H9 (cell line): ENCODE results near the gene KCTD5. TPM values are rescaled to one million over a fixed set of nuclear protein-coding genes. Genes with fewer than 3 reads are reported as not detected.
"Not testable (repeated sequence)": the region's sequence is repeated elsewhere in the genome, so short reads cannot be mapped to it uniquely, and the experiment has no call there.

Source experiments
- DNase-seq: peaks from one replicate; pipeline ENCODE4 v3.0.0-alpha.2; 2017
- H2AFZ ChIP-seq: one replicate; pipeline ENCODE4 v1.6.1; 2013; ENCODE audit warnings: mild to moderate bottlenecking, low read length, control low read depth, moderate library complexity
- H2AK5ac ChIP-seq: 2 replicates; pipeline ENCODE4 v1.6.1; 2013; ENCODE audit warnings: low read length, control low read depth, mixed read lengths; ENCODE audit not compliant: insufficient read length
- H2BK120ac ChIP-seq: one replicate; pipeline ENCODE4 v1.6.1; 2013; ENCODE audit warnings: low read depth, mild to moderate bottlenecking, low read length, control low read depth, inconsistent platforms; ENCODE audit not compliant: poor library complexity, severe bottlenecking
- H2BK12ac ChIP-seq: 2 replicates; pipeline ENCODE4 v1.6.1; 2013; ENCODE audit warnings: low read length, control low read depth, mixed read lengths, low read depth; ENCODE audit not compliant: insufficient read length
- H2BK15ac ChIP-seq: 2 replicates; pipeline ENCODE4 v1.6.1; 2013; ENCODE audit warnings: low read depth, low read length, control low read depth
- H2BK20ac ChIP-seq: one replicate; pipeline ENCODE4 v1.6.1; 2013; ENCODE audit warnings: low read depth, mild to moderate bottlenecking, low read length, control low read depth, inconsistent platforms; ENCODE audit not compliant: poor library complexity, severe bottlenecking
- H2BK5ac ChIP-seq: 2 replicates; pipeline ENCODE4 v1.6.1; 2013; ENCODE audit warnings: low read length, control low read depth, mixed read lengths; ENCODE audit not compliant: insufficient read length
- H3K14ac ChIP-seq: 2 replicates; pipeline ENCODE4 v1.6.1; 2013; ENCODE audit warnings: low read length, control low read depth; ENCODE audit not compliant: insufficient read depth
- H3K18ac ChIP-seq: 2 replicates; pipeline ENCODE4 v1.6.1; 2013; ENCODE audit warnings: low read depth, mild to moderate bottlenecking, mixed read lengths, low read length, control low read depth; ENCODE audit not compliant: insufficient read length
- H3K23ac ChIP-seq: 2 replicates; pipeline ENCODE4 v1.6.1; 2013; ENCODE audit warnings: low read length, control low read depth, mixed read lengths, low read depth; ENCODE audit not compliant: insufficient read length
- H3K23me2 ChIP-seq: 2 replicates; pipeline ENCODE4 v1.6.1; 2013; ENCODE audit warnings: low read depth, mild to moderate bottlenecking, mixed read lengths, low read length, control low read depth; ENCODE audit not compliant: insufficient read length, poor library complexity, severe bottlenecking
- H3K27ac ChIP-seq: 2 replicates; pipeline ENCODE4 v1.5.1; 2013; ENCODE audit warnings: low read length, control low read depth, mixed read lengths, low read depth; ENCODE audit not compliant: insufficient read length
- H3K27me3 ChIP-seq: 2 replicates; pipeline ENCODE4 v1.6.1; 2013; ENCODE audit warnings: low read length, control low read depth, inconsistent platforms; ENCODE audit not compliant: insufficient read depth
- H3K4ac ChIP-seq: 2 replicates; pipeline ENCODE4 v1.6.1; 2013; ENCODE audit warnings: low read depth, mild to moderate bottlenecking, control low read depth, inconsistent platforms, low read length, moderate library complexity
- H3K4me1 ChIP-seq: 2 replicates; pipeline ENCODE4 v1.6.1; 2013; ENCODE audit warnings: low read length, control low read depth, inconsistent platforms; ENCODE audit not compliant: insufficient read depth
- H3K4me2 ChIP-seq: 2 replicates; pipeline ENCODE4 v1.6.1; 2013; ENCODE audit warnings: low read length, control low read depth, mixed read lengths; ENCODE audit not compliant: insufficient read length, insufficient read depth
- H3K56ac ChIP-seq: 2 replicates; pipeline ENCODE4 v1.6.1; 2013; ENCODE audit warnings: low read depth, mild to moderate bottlenecking, mixed read lengths, low read length, control low read depth; ENCODE audit not compliant: insufficient read length
- H3K79me1 ChIP-seq: 2 replicates; pipeline ENCODE4 v1.6.1; 2013; ENCODE audit warnings: low read depth, mild to moderate bottlenecking, moderate library complexity, low read length, control low read depth, inconsistent platforms; ENCODE audit not compliant: insufficient read depth, poor library complexity, severe bottlenecking
- H3K79me2 ChIP-seq: 2 replicates; pipeline ENCODE4 v1.6.1; 2013; ENCODE audit warnings: low read length, control low read depth, inconsistent platforms; ENCODE audit not compliant: insufficient read depth
- H3K9ac ChIP-seq: 2 replicates; pipeline ENCODE4 v1.6.1; 2013; ENCODE audit warnings: low read length, control low read depth, mixed read lengths; ENCODE audit not compliant: insufficient read length; ENCODE audit errors: extremely low read depth
- H3K9me3 ChIP-seq: one replicate; pipeline ENCODE4 v1.6.1; 2013; ENCODE audit warnings: low read depth, low read length, inconsistent platforms; ENCODE audit not compliant: control insufficient read depth
- H3T11ph ChIP-seq: one replicate; pipeline ENCODE4 v1.6.1; 2013; ENCODE audit warnings: mild to moderate bottlenecking, low read length, control low read depth, inconsistent platforms
- H4K20me1 ChIP-seq: one replicate; pipeline ENCODE4 v1.6.1; 2013; ENCODE audit not compliant: control insufficient read depth, insufficient read length, insufficient read depth
- H4K5ac ChIP-seq: 2 replicates; pipeline ENCODE4 v1.6.1; 2013; ENCODE audit warnings: low read depth, mild to moderate bottlenecking, mixed read lengths, low read length, control low read depth; ENCODE audit not compliant: insufficient read length
- H4K8ac ChIP-seq: replicated peaks from 2 replicates; pipeline ENCODE4 v1.6.1; 2013; ENCODE audit warnings: low read length, control low read depth, mixed read lengths, low read depth; ENCODE audit not compliant: insufficient read length
- H4K91ac ChIP-seq: 2 replicates; pipeline ENCODE4 v1.6.1; 2013; ENCODE audit warnings: low read depth, mild to moderate bottlenecking, moderate library complexity, mixed read lengths, low read length, control low read depth; ENCODE audit not compliant: insufficient read length
- H3K27ac Mint-ChIP-seq, 3 experiments: 2 replicates in 2 of 3; 3 replicates in 1 of 3; pipeline ENCODE4 v1.8.0; 2020 to 2021; ENCODE audit warnings: mixed read lengths in 3 of 3, mild to moderate bottlenecking in 1 of 3, moderate library complexity in 1 of 3
- H3K27me3 Mint-ChIP-seq: 2 replicates; pipeline ENCODE4 v1.8.0; 2021; ENCODE audit warnings: low read depth, mild to moderate bottlenecking, moderate library complexity, mixed read lengths
- H3K36me3 Mint-ChIP-seq, 3 experiments: 2 replicates in 2 of 3; 3 replicates in 1 of 3; pipeline ENCODE4 v1.8.0; 2020 to 2021; ENCODE audit warnings: low read depth in 3 of 3, mixed read lengths in 3 of 3; ENCODE audit not compliant: insufficient read depth in 1 of 3
- H3K4me1 Mint-ChIP-seq, 2 experiments: 2 replicates each; pipeline ENCODE4 v1.8.0; 2020; ENCODE audit warnings: mixed read lengths in 2 of 2
- H3K4me3 Mint-ChIP-seq, 2 experiments: 2 replicates in 1 of 2; 3 replicates in 1 of 2; pipeline ENCODE4 v1.8.0; 2020 to 2021; ENCODE audit warnings: mild to moderate bottlenecking in 2 of 2, mixed read lengths in 2 of 2, moderate library complexity in 1 of 2
- H3K9me3 Mint-ChIP-seq, 2 experiments: 2 replicates in 1 of 2; 3 replicates in 1 of 2; pipeline ENCODE4 v1.8.0; 2020; ENCODE audit warnings: mild to moderate bottlenecking in 2 of 2, mixed read lengths in 2 of 2, moderate library complexity in 1 of 2
- CTCF ChIP-seq: fragments of 200-600 bp; sonication (generic); conservative IDR thresholded peaks from 3 replicates; pipeline ENCODE4 v1.8.0; 2021; ENCODE audit warnings: antibody characterized with exemption, mild to moderate bottlenecking
- WGBS: extraction: QIAGEN DNeasy Blood & Tissue Kit; methylation state at CpG from one replicate; pipeline ENCODE4 v1.1.7; 2013; ENCODE audit warnings: missing lambda C conversion rate, low lambda C conversion rate, mixed read lengths; ENCODE audit not compliant: insufficient read length; ENCODE audit errors: extremely low coverage; 5-methylcytosine and 5-hydroxymethylcytosine counted together
- total RNA-seq: library from RNA; stranded (reverse); gene quantifications from 2 replicates; pipeline ENCODE4 v1.2.1, GENCODE V29; 2021

Gene KCTD5
- total RNA-seq, 1 experiment from 2014 or later = 39.9 TPM

GRCh38 chr16:2675714-2676113 is 6.6 kb upstream of the KCTD5 start:
- H3K9me3 Mint-ChIP-seq = no peaks in the 10 kb centered on the region; a peak in 1 of 5 replicates
- H3K4me1 Mint-ChIP-seq = peaks cover 3 to 7% of the 10 kb centered on the region in 2 experiments
- H3K27me3 Mint-ChIP-seq = no peaks in the 10 kb centered on the region
- Histone ChIP-seq H3K27ac (no peak overlapping the region), H3K9me3 (no peaks in the 10 kb centered on the region), H3K18ac (no peak overlapping the region), H3K14ac (no peak overlapping the region), H3K4me1 (no peaks in the 10 kb centered on the region), H2AK5ac (no peak overlapping the region), H3K4me2 (no peak overlapping the region), H2BK20ac (no peak overlapping the region), H3K23me2 (no peaks in the 10 kb centered on the region), H2BK5ac (no peak overlapping the region), H4K20me1 (no peaks in the 10 kb centered on the region), H3T11ph (no peak overlapping the region), H3K79me1 (no peaks in the 10 kb centered on the region), H2AFZ (no peak overlapping the region), H3K56ac (no peak overlapping the region), H2BK12ac (no peak overlapping the region), H2BK15ac (no peak overlapping the region), H4K8ac (no peak overlapping the region), H2BK120ac (no peak overlapping the region), H4K91ac (no peak overlapping the region), H3K27me3 (no peaks in the 10 kb centered on the region), H4K5ac (no peak overlapping the region), H3K23ac (no peak overlapping the region), H3K79me2 (no peaks in the 10 kb centered on the region), H3K4ac (no peak overlapping the region), H3K9ac (no peak overlapping the region)
- no peak for DNase-seq
- no CpG with 5 or more reads among the region's 16 CpGs for WGBS
- peaks cover 0 to 7% (median 7%) of the 10 kb centered on the region in 3 experiments; a peak in 2 of 7 replicates for H3K36me3 Mint-ChIP-seq
- no peak overlapping the region for H3K4me3 Mint-ChIP-seq
- TF ChIP-seq CTCF = no peak
- no peak overlapping the region for H3K27ac Mint-ChIP-seq

- not testable (repeated sequence) for H3K4ac ChIP-seq, H3K79me2 ChIP-seq, H3K27ac ChIP-seq, H3K79me1 ChIP-seq, H4K8ac ChIP-seq, H2AFZ ChIP-seq, H3K14ac ChIP-seq, H4K20me1 ChIP-seq, H3K56ac ChIP-seq, H3K4me1 Mint-ChIP-seq, H3K23ac ChIP-seq, H3K18ac ChIP-seq, H2BK12ac ChIP-seq, H2BK20ac ChIP-seq, H3K9ac ChIP-seq, H3K4me2 ChIP-seq, DNase-seq, H4K5ac ChIP-seq, H3K27me3 ChIP-seq, H2AK5ac ChIP-seq, H2BK120ac ChIP-seq, H3K4me3 Mint-ChIP-seq, H3K23me2 ChIP-seq, H2BK5ac ChIP-seq, H3T11ph ChIP-seq, H2BK15ac ChIP-seq, H3K36me3 Mint-ChIP-seq, H3K9me3 ChIP-seq, H3K9me3 Mint-ChIP-seq, H3K27me3 Mint-ChIP-seq, H4K91ac ChIP-seq, H3K4me1 ChIP-seq
- peak overlapping the region in 1 of 3 experiments; percentile 44; a peak in 1 of 7 replicates for H3K27ac Mint-ChIP-seq
- WGBS = no CpG with 5 or more reads among the region's 3 CpGs
These were observed 5.4 kb upstream of the KCTD5 start for GRCh38 chr16:2676937-2677336.
